GM10266 (cell line): ENCODE data around the gene MEGF9.

Experiments
- DNase-seq: peaks from one replicate; pipeline ENCODE4 v3.0.0; 2012; ENCODE audit errors: extremely low spot score
- CTCF ChIP-seq: IDR thresholded peaks from 2 replicates; pipeline ENCODE4 v1.5.1; 2012; ENCODE audit warnings: mild to moderate bottlenecking, low read depth; ENCODE audit not compliant: control insufficient read depth, insufficient read depth; ENCODE audit errors: missing control alignments

MEGF9 gene

GRCh38 chr9:120692901-120693699 is 21.2 kb downstream of the MEGF9 start:
- TF ChIP-seq CTCF: no peak
- peak; percentile 11 for DNase-seq

GRCh38 chr9:120690372-120690771 is 23.9 kb downstream of the MEGF9 start:
- DNase-seq: no peak
- TF ChIP-seq CTCF: no peak

- TF ChIP-seq CTCF: no peak
- no peak for DNase-seq
These were observed 24.4 kb downstream of the MEGF9 start for GRCh38 chr9:120689860-120690259.

GRCh38 chr9:120688758-120689157 is 25.5 kb downstream of the MEGF9 start:
- DNase-seq: no peak
- no peak for TF ChIP-seq CTCF

- DNase-seq: no peak
- TF ChIP-seq CTCF: no peak
These were observed 31.1 kb downstream of the MEGF9 start for GRCh38 chr9:120683150-120683549.

GRCh38 chr9:120681121-120681520 is 33.1 kb downstream of the MEGF9 start:
- no peak for TF ChIP-seq CTCF
- DNase-seq: no peak

- no peak for TF ChIP-seq CTCF
- no peak for DNase-seq
These were observed 33.7 kb downstream of the MEGF9 start for GRCh38 chr9:120680579-120680978.
